Embryonic facial prominence (tissue), 1 donor: ENCODE measurements around the gene SPATA3.
A peak's percentile ranks its signal among the peaks of the same experiment; 100 is the strongest.

Experiments used
- DNase-seq: peaks from one replicate; pipeline ENCODE4 v3.0.0-alpha.2; 2016; ENCODE audit errors: extremely low spot score

Gene SPATA3

GRCh38 chr2:231049286-231050017 lies 53.5 kb downstream of the SPATA3 start:
- no peak for DNase-seq

DNA sequence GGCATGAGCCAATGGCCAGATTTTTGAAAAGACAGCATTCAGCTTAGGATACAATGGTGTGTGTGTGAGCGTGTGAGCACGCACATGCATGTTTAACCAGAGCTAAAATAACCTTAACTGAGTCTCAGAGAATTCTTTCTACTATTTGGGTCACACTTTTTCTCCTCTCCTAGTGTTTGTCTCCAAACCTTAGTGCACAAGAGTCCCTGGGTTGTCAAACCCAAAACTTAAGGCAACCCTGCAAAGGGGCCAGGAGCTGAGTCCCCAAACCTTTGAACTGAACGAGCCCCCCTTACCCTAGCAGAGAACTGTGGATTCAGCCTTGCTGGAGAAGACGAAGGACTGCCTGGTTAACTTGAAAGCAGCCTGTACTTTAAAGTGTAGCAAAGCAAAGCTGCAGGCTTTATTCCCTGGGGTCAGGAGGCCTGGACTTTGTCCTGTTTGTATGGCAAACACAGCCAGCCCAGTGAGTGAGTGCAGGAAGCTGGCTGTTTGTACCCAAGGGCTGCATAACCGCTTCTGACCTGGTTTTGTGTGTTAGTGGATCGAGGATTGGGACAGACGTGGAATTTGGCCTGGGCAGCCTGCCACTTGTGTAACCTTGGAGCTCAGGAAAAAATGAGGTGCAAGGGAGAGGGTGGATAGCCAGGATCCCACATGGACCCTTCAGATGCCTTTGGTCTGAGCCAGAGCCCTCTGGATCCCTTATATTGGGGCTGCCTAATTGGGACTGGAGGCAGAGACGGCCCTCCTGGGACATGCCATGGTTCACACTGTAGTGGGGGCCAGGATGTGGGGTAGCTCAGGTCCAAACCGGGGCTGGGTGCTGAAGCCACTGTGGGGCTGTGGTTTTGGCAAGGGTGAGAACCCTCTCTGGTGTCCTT lies 54.3 kb downstream of the SPATA3 start:
- DNase-seq, result no peak

GRCh38 chr2:231051116-231051515 lies 55.2 kb downstream of the SPATA3 start:
- no peak for DNase-seq

- peak; percentile 82 for DNase-seq
Measured at GRCh38 chr2:231052494-231053451, 56.9 kb downstream of the SPATA3 start.

GRCh38 chr2:231053846-231054245 lies 57.9 kb downstream of the SPATA3 start:
- DNase-seq, result no peak

DNA sequence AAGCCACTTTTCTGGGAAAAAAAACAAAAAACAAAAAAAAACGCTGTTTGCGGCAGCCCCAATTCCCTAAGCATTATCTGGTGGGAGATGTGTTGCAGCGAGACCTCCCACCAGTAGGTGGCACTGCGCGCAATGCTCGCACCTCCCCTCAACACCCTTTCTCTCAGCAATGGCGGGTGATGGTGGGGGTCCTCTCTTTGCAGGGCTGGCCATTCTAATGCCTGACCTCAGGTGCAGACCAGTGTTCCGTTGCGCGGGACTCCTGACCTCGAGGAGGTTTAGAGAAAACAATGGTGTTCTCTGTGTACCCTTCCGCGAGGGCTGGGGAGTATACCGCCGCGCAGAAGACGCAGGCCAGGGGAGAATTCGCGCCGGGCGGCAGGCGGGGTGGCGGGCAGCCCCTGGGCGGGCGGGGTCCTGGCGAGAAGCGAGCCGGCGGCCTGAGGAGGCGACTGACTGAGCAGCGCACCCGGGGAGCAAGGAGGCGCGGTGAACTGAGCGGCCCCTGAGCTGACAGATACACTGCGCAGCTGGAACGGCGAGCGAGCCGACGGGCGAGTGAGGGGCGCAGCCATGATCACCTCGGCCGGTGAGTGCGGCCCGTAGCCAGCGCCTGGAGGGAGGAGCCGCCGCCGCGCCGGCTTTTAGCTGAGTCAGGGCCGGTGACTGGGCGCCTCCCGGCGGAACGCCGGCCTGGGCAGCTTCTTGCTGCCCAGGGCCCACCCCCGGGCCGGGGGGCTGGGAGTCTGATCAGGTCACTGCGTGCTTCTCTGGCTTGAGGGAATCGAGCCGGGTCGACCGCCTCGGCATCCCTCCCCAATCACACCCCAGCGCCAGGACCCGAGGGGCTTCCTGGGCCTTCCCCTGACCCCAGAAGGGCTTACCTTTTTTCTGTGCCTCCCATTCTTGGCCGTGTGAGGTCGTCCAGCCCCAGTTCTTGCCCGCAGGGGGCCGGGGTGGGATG lies 60.8 kb downstream of the SPATA3 start, which contains the start of gene PSMD1:
TSS of gene PSMD1 (plus strand) at position 415 of the 964 bp plus-strand sequence. CDS start at position 574, 159 bp downstream.
- DNase-seq, result peak; percentile 80

GRCh38 chr2:231057590-231057989 lies 61.7 kb downstream of the SPATA3 start:
- no peak for DNase-seq
